WERI-Rb-1 (cell line): ENCODE results near the gene NKAIN4.

ENCODE experiments used
- DNase-seq: peaks from one replicate; pipeline ENCODE4 v3.0.0-alpha.2; 2020
- H3K27ac ChIP-seq: fragments of 250-450 bp; sonication (Bioruptor Pico); 2 replicates; pipeline ENCODE4 v1.5.1; 2020; ENCODE audit warnings: mild to moderate bottlenecking, moderate library complexity
- H3K27me3 ChIP-seq: fragments of 250-450 bp; sonication (Bioruptor Pico); 2 replicates; pipeline ENCODE4 v1.5.1; 2021; ENCODE audit warnings: mild to moderate bottlenecking, low read depth, moderate library complexity; ENCODE audit not compliant: insufficient read depth, severe bottlenecking
- H3K36me3 ChIP-seq: fragments of 250-450 bp; sonication (Bioruptor Pico); 2 replicates; pipeline ENCODE4 v1.5.1; 2020; ENCODE audit warnings: mild to moderate bottlenecking, moderate library complexity
- H3K4me3 ChIP-seq: 2 replicates; pipeline ENCODE4 v1.5.1; 2011; ENCODE audit warnings: low read depth, mild to moderate bottlenecking, control low read depth, low read length
- H3K9me3 ChIP-seq: fragments of 250-450 bp; sonication (Bioruptor Pico); 2 replicates; pipeline ENCODE4 v1.5.1; 2021; ENCODE audit warnings: mild to moderate bottlenecking, moderate library complexity; ENCODE audit not compliant: severe bottlenecking
- CTCF ChIP-seq: IDR thresholded peaks from 2 replicates; pipeline ENCODE4 v1.5.1; 2011; ENCODE audit warnings: low read depth, mild to moderate bottlenecking, control low read depth, inconsistent platforms, low read length

NKAIN4 gene

GRCh38 chr20:63192721-63193120, 61.5 kb downstream of the NKAIN4 start:
- Histone ChIP-seq H3K9me3 (no peaks in the 10 kb centered on the region), H3K27ac (no peak overlapping the region), H3K27me3 (no peaks in the 10 kb centered on the region), H3K36me3 (peaks cover 26% of the 10 kb centered on the region), H3K4me3 (no peak overlapping the region)
- no peak for TF ChIP-seq CTCF
- DNase-seq, result no peak

- TF ChIP-seq CTCF, result no peak
- Histone ChIP-seq H3K27me3 (no peaks in the 10 kb centered on the region), H3K36me3 (peaks cover 16% of the 10 kb centered on the region), H3K27ac (no peak overlapping the region), H3K9me3 (no peaks in the 10 kb centered on the region), H3K4me3 (no peak overlapping the region)
- DNase-seq, result no peak
Measured at GRCh38 chr20:63191400-63191799, 62.9 kb downstream of the NKAIN4 start.

- Histone ChIP-seq H3K27ac (no peak overlapping the region), H3K4me3 (no peak overlapping the region), H3K36me3 (peaks cover 12% of the 10 kb centered on the region), H3K9me3 (no peaks in the 10 kb centered on the region), H3K27me3 (no peaks in the 10 kb centered on the region)
- TF ChIP-seq CTCF, result no peak
- no peak for DNase-seq
Measured at GRCh38 chr20:63190828-63191227, 63.4 kb downstream of the NKAIN4 start.
